Vagina (tissue), 2 donors: Measurements from ENCODE around the gene NMUR1. TPM values are rescaled to one million over a fixed set of nuclear protein-coding genes. Genes with fewer than 3 reads are reported as not detected.
"Not testable (repeated sequence)": the region's sequence is repeated elsewhere in the genome, so short reads cannot be mapped to it uniquely, and the experiment has no call there.

ENCODE experiments used
- DNase-seq, 2 donors: peaks; one replicate each; pipeline ENCODE4 v3.0.0-alpha.2; 2017; ENCODE audit errors: extremely low spot score in 2 of 2
- H3K27ac ChIP-seq: fragments of 200-600 bp; sonication (generic); one replicate; pipeline ENCODE4 v1.5.1; 2019
- H3K27me3 ChIP-seq: fragments of 200-600 bp; sonication (generic); one replicate; pipeline ENCODE4 v1.5.1; 2019
- H3K36me3 ChIP-seq, 2 donors: fragments of 200-600 bp; sonication (generic); one replicate each; pipeline ENCODE4 v1.5.1; 2017 to 2019
- H3K4me1 ChIP-seq: fragments of 200-600 bp; sonication (generic); one replicate; pipeline ENCODE4 v1.5.1; 2019
- H3K4me3 ChIP-seq, 2 donors: fragments of 200-600 bp; sonication (generic); 1 replicate in 1 of 2; 2 replicates in 1 of 2; pipeline ENCODE4 v1.5.1; 2016 to 2019
- H3K9me3 ChIP-seq: fragments of 200-600 bp; sonication (generic); one replicate; pipeline ENCODE4 v1.5.1; 2019
- POLR2A ChIP-seq, 2 donors: fragments of 450-650 bp; IDR thresholded peaks; one replicate each; pipeline ENCODE4 v1.6.1; 2017; ENCODE audit warnings: antibody characterized with exemption in 2 of 2, mild to moderate bottlenecking in 2 of 2, moderate library complexity in 2 of 2
- POLR2AphosphoS5 ChIP-seq, 2 donors: sonication (generic); formaldehyde crosslinking; IDR thresholded peaks; one replicate each; pipeline ENCODE4 v1.9.0; 2017; ENCODE audit warnings: antibody characterized with exemption in 2 of 2, mild to moderate bottlenecking in 2 of 2, low read depth in 1 of 2; ENCODE audit not compliant: insufficient read depth in 1 of 2
- intact Hi-C: fragments of 100-400 bp; cut with DNase I; formaldehyde crosslinking; loops from one replicate; pipeline ENCODE4 v1.15.1; 2023
- total RNA-seq: library from RNA; depleted of rRNA; stranded (reverse); fragments of >200 nt; gene quantifications from one replicate; pipeline ENCODE4 v1.2.3, GENCODE V29; 2016
- TF ChIP-seq, protein P1 (sequence below), 3 experiments: fragments of 450-650 bp in 2 of 3; fragments of 200-600 bp in 1 of 3; sonication (generic) in 1 of 3; IDR thresholded peaks; one replicate each; pipeline ENCODE4 v1.5.1; 2017 to 2019; ENCODE audit warnings: antibody characterized with exemption in 3 of 3, mild to moderate bottlenecking in 2 of 3, moderate library complexity in 2 of 3

Gene NMUR1
- total RNA-seq, 1 donor from 2014 or later: not detected

DNA sequence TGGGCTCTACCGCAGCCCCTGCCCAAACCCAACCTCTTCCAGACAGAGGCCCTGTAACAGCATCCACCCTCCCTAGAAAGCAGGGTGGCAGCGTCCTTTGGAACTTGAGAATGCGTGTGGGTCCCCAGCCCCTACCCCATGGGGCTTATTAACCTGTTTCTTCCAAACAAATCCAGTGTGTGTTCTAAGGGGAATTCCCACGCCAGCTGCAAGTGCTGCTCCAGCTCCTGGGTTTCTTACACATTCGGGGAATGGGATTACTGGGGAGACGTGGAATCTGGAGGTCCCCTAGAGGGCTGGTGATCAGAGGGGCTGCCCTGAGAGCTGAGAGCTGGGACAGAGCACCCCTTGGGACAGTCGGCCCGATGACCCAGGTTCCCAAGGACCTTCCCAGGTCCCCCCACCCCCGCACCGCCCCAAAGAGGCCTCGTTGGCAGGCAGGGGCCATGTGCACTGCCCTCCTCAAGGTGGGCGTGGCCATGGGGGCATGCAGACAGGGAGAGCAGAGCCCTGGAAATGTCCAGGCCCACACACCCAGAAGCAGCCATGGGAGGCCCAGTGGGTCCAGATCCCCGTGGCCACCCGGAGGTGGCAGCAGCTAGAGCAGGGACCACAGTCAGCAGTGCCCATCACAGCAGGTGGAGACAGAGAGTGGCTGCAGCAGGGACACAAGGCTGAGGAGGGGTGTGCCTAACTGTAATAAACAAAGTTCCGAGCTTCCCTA is 43.6 kb upstream of the NMUR1 start:
- H3K9me3 ChIP-seq: no peaks in the 10 kb centered on the region
- DNase-seq: no peak
- H3K36me3 ChIP-seq: no peaks in the 10 kb centered on the region
- TF ChIP-seq POLR2A (IDR thresholded peaks at IDR 0.05): no peak
- TF ChIP-seq, protein P1, sequence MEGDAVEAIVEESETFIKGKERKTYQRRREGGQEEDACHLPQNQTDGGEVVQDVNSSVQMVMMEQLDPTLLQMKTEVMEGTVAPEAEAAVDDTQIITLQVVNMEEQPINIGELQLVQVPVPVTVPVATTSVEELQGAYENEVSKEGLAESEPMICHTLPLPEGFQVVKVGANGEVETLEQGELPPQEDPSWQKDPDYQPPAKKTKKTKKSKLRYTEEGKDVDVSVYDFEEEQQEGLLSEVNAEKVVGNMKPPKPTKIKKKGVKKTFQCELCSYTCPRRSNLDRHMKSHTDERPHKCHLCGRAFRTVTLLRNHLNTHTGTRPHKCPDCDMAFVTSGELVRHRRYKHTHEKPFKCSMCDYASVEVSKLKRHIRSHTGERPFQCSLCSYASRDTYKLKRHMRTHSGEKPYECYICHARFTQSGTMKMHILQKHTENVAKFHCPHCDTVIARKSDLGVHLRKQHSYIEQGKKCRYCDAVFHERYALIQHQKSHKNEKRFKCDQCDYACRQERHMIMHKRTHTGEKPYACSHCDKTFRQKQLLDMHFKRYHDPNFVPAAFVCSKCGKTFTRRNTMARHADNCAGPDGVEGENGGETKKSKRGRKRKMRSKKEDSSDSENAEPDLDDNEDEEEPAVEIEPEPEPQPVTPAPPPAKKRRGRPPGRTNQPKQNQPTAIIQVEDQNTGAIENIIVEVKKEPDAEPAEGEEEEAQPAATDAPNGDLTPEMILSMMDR (IDR thresholded peaks at IDR 0.05): no peak
- no peak for TF ChIP-seq POLR2AphosphoS5 (IDR thresholded peaks at IDR 0.05; ENCODE audit: insufficient read depth in 1 of 2, low read depth in 1 of 2)
- intact Hi-C loops: no loop called here
- H3K27me3 ChIP-seq: no peaks in the 10 kb centered on the region
- H3K27ac ChIP-seq: no peak overlapping the region
- no peak overlapping the region for H3K4me3 ChIP-seq
- H3K4me1 ChIP-seq: peaks cover 9% of the 10 kb centered on the region

DNA sequence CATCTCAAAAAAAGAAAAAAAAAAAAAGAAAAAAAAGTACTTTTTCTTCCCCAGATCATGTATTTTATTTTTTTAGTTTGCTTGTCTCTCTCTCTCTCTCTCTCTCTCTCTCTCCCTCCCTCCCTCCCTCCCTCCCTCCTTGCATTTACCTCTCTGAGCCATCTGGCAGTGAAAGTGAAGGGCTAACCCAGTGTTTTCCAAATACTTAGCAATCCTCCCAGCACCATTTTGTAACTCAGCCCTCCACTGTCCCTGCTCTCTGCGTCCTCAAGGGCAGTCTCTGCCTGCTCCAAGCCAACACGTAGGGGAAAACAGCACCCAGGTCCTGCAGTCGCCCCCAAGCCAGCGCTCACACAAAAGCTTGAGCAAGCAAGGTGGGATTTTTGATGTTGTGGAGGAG is 42.9 kb upstream of the NMUR1 start:
- TF ChIP-seq, protein P1 (IDR thresholded peaks at IDR 0.05): no peak
- TF ChIP-seq POLR2AphosphoS5 (IDR thresholded peaks at IDR 0.05; ENCODE audit: insufficient read depth in 1 of 2, low read depth in 1 of 2) (no peak), POLR2A (IDR thresholded peaks at IDR 0.05) (no peak)
- Histone ChIP-seq H3K27me3 (no peaks in the 10 kb centered on the region), H3K27ac (no peak overlapping the region), H3K36me3 (no peaks in the 10 kb centered on the region), H3K4me1 (peaks cover 9% of the 10 kb centered on the region), H3K4me3 (no peak overlapping the region), H3K9me3 (no peaks in the 10 kb centered on the region)
- intact Hi-C loops: no loop called here
- no peak for DNase-seq

GRCh38 chr2:231571661-231572191 is 41.5 kb upstream of the NMUR1 start:
- H3K27ac ChIP-seq: no peak overlapping the region
- no peaks in the 10 kb centered on the region for H3K36me3 ChIP-seq
- DNase-seq: no peak
- H3K9me3 ChIP-seq: no peaks in the 10 kb centered on the region
- intact Hi-C loops: no loop called here
- no peak overlapping the region for H3K4me3 ChIP-seq
- no peak for TF ChIP-seq POLR2A (IDR thresholded peaks at IDR 0.05)
- no peak for TF ChIP-seq POLR2AphosphoS5 (IDR thresholded peaks at IDR 0.05; ENCODE audit: insufficient read depth in 1 of 2, low read depth in 1 of 2)
- TF ChIP-seq, protein P1 (IDR thresholded peaks at IDR 0.05): no peak
- no peaks in the 10 kb centered on the region for H3K27me3 ChIP-seq
- peaks cover 9% of the 10 kb centered on the region for H3K4me1 ChIP-seq

DNA sequence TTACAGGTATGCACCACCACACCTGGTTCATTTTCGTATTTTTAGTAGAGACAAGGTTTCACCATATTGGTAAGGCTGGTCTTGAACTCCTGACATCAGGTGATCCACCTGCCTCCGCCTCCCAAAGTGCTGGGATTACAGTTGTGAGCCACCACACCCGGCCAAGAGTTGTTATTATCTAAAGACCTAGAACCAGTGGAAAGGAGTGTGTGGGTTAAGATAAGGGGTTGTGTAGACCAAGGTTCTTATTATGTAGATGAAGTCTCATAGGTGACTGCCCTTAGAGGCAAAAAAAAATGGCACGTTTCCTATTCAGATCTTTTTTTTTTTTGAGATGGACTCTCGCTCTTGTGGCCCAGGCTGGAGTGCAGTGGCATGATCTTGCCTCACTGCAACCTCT is 40.7 kb upstream of the NMUR1 start:
- DNase-seq: not testable (repeated sequence)

DNA sequence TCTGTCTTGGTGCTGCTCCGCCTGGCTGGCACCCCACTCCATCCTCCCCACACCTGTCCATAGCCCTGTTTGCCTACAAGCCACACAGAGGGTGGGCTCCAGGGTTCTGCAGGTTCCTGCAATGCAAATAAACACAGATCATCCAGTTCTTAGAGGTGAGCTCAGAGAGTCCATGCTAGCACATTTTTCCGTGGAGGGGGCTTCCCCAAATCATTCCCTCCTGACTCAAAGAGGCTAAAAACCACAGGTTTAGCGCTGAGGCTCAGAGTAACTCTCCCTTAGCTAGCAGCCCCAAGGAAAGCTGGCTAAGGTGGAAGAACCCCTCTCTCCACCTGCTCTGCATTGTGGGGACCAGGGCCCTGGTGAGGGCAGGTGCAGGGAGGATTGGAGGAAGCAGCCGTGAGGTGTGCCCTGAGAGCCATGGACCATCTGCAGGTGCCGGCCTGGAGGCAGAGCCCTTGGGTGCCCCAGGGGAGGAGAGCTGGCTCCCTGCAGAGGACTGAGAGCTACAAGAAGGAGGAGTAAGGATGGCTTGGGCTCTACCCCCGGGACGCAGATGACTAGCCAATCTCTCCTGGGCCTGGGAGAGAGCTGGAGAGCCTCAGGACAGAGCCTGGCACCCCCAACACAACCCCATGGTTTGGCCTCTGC is 38.7 kb upstream of the NMUR1 start:
- H3K27me3 ChIP-seq: no peaks in the 10 kb centered on the region
- H3K4me1 ChIP-seq: peaks cover 9% of the 10 kb centered on the region
- no peaks in the 10 kb centered on the region for H3K9me3 ChIP-seq
- no peak for DNase-seq
- H3K27ac ChIP-seq: no peak overlapping the region
- TF ChIP-seq POLR2AphosphoS5 (IDR thresholded peaks at IDR 0.05; ENCODE audit: insufficient read depth in 1 of 2, low read depth in 1 of 2): no peak
- TF ChIP-seq, protein P1 (IDR thresholded peaks at IDR 0.05): no peak
- TF ChIP-seq POLR2A (IDR thresholded peaks at IDR 0.05): no peak
- no peak overlapping the region for H3K4me3 ChIP-seq
- no peaks in the 10 kb centered on the region for H3K36me3 ChIP-seq
- intact Hi-C loops: no loop called here

More for the DNA sequence above, 40.7 kb upstream of the NMUR1 start:
- H3K4me1 ChIP-seq, H3K36me3 ChIP-seq, intact Hi-C loops, H3K4me3 ChIP-seq, H3K27ac ChIP-seq, H3K9me3 ChIP-seq, H3K27me3 ChIP-seq: not testable (repeated sequence)
